ENCODE results near the gene C12orf57. TPM values are rescaled to one million over a fixed set of nuclear protein-coding genes. Genes with fewer than 3 reads are reported as not detected.
A peak's percentile ranks its signal among the peaks of the same experiment; 100 is the strongest.
"Not testable (repeated sequence)": the region's sequence is repeated elsewhere in the genome, so short reads cannot be mapped to it uniquely, and the experiment has no call there.

The C12orf57 gene
- total and polyA plus RNA-seq, 2 donors from 2014 or later, result 175 to 336 TPM

- TF ChIP-seq CTCF (IDR thresholded peaks at IDR 0.05; ENCODE audit: borderline replicate concordance, extremely low read depth, insufficient read depth), result no peak
- Histone ChIP-seq H3K9ac (ENCODE audit: low read length in 3 of 3) (peak overlapping the region in 2 of 3 donors; percentile 92 to 94), H3K4me3 (ENCODE audit: low read length in 3 of 3) (peak overlapping the region in 2 of 3 donors; percentile 89 to 96), H3K27me3 (ENCODE audit: control insufficient read depth, insufficient read depth, low read length) (no peaks in the 10 kb centered on the region), H3K27ac (ENCODE audit: low read depth in 2 of 2, low read length in 2 of 2) (no peak overlapping the region), H3K36me3 (ENCODE audit: control insufficient read depth in 2 of 3, insufficient read depth in 3 of 3, low read length in 3 of 3) (peaks cover 0 to 4% (median 0%) of the 10 kb centered on the region in 3 donors), H3K9me3 (ENCODE audit: control insufficient read depth in 2 of 3, insufficient read depth in 1 of 3, low read length in 3 of 3) (no peaks in the 10 kb centered on the region), H3K4me1 (ENCODE audit: control insufficient read depth in 2 of 3, insufficient read depth in 2 of 3, low read depth in 1 of 3, low read length in 3 of 3) (peaks cover 0 to 11% (median 3%) of the 10 kb centered on the region in 3 donors)
- intact Hi-C loops (cut with DNase I), result no loop called here
- no peak for FAIRE-seq
- DNase-seq, result peak in 1 of 5 donors; percentile 32
These were observed 38.3 kb upstream of the C12orf57 start for GRCh38 chr12:6905414-6906040.

GRCh38 chr12:6908141-6908540 lies 35.7 kb upstream of the C12orf57 start:
- DNase-seq; H3K27me3 ChIP-seq (ENCODE audit: control insufficient read depth, insufficient read depth, low read length); H3K36me3 ChIP-seq (ENCODE audit: control insufficient read depth in 2 of 3, insufficient read depth in 3 of 3, low read length in 3 of 3); H3K9ac ChIP-seq (ENCODE audit: low read length in 3 of 3); H3K9me3 ChIP-seq (ENCODE audit: control insufficient read depth in 2 of 3, insufficient read depth in 1 of 3, low read length in 3 of 3); FAIRE-seq; intact Hi-C loops (cut with DNase I); H3K27ac ChIP-seq (ENCODE audit: low read depth in 2 of 2, low read length in 2 of 2); H3K4me3 ChIP-seq (ENCODE audit: low read length in 3 of 3): not testable (repeated sequence)
- peaks cover 0 to 11% (median 3%) of the 10 kb centered on the region in 3 donors for H3K4me1 ChIP-seq (ENCODE audit: control insufficient read depth in 2 of 3, insufficient read depth in 2 of 3, low read depth in 1 of 3, low read length in 3 of 3)

DNA sequence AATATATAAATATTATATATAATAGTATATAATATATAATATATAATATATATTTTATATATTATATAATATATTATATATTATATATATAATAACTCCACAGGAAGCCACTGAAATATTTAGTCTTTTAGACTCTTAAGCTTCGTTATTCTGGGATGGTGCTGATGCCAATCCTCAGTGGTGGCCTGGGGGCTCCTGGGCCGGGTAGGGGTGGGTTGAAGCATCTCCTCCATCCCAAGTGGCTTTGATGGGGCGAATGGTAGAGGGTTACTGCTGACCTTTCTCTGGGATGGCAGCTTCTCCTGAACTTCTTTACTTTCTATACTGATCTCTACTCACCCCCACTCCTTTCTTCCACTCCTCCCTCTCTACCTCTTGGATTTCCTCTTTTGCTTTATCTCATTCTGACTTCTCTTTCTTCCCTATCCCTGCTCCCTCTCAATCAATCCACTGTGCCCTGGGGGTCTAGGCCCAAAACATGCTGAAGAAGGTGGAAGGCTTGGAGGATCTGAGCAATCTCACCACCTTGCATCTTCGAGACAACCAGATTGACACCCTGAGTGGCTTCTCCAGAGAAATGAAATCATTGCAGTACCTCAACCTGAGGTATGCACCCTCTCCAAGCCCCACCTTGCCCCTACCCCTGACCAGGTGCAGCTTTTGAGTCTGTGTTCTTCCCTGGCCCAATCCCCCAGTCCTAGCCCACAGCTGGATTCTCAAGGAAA lies 34.2 kb upstream of the C12orf57 start:
- H3K36me3 ChIP-seq (ENCODE audit: control insufficient read depth in 2 of 3, insufficient read depth in 3 of 3, low read length in 3 of 3), result peaks cover 0 to 4% (median 0%) of the 10 kb centered on the region in 3 donors
- no peak overlapping the region for H3K27ac ChIP-seq (ENCODE audit: low read depth in 2 of 2, low read length in 2 of 2)
- intact Hi-C loops (cut with DNase I), result no loop called here
- FAIRE-seq (no peak), DNase-seq (no peak)
- H3K27me3 ChIP-seq (ENCODE audit: control insufficient read depth, insufficient read depth, low read length), result no peaks in the 10 kb centered on the region
- H3K9me3 ChIP-seq (ENCODE audit: control insufficient read depth in 2 of 3, insufficient read depth in 1 of 3, low read length in 3 of 3), result no peaks in the 10 kb centered on the region
- H3K4me3 ChIP-seq (ENCODE audit: low read length in 3 of 3), result no peak overlapping the region
- no peak for TF ChIP-seq CTCF (IDR thresholded peaks at IDR 0.05; ENCODE audit: borderline replicate concordance, extremely low read depth, insufficient read depth)
- H3K4me1 ChIP-seq (ENCODE audit: control insufficient read depth in 2 of 3, insufficient read depth in 2 of 3, low read depth in 1 of 3, low read length in 3 of 3), result peaks cover 0 to 10% (median 3%) of the 10 kb centered on the region in 3 donors
- H3K9ac ChIP-seq (ENCODE audit: low read length in 3 of 3), result no peak overlapping the region

DNA sequence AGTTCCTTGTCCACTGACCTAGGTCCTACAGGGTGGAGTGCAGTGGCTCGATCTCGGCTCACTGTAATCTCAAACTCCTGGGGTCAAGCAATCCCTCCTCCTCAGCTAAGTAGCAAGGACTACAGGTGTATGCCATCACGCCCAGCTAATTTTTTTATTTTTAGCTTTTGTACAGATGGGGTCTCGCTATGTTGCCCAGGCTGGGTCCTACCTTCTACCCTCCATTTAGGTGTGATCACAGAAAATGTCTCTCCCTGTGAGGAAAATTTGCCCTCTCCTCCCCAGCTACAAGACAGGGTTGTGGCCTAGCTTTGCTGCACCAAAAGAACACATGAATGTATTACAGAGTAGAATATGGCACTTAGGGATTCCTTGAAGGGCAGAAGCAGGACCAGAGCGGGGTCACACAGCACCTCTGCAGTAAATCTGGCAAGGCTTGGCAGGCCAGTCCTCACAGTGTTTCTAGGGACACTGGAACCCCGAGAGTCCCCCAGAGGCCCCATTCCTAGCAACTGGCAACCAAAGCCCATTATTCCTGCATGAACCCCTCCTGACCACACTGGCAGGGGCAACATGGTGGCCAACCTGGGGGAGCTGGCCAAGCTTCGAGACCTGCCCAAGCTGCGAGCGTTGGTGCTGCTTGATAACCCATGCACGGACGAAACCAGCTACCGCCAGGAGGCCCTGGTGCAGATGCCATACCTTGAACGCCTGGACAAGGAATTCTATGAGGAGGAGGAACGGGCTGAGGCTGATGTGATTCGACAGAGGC lies 31.5 kb upstream of the C12orf57 start:
- Histone ChIP-seq H3K9me3 (ENCODE audit: control insufficient read depth in 2 of 3, insufficient read depth in 1 of 3, low read length in 3 of 3) (no peaks in the 10 kb centered on the region), H3K27ac (ENCODE audit: low read depth in 2 of 2, low read length in 2 of 2) (no peak overlapping the region), H3K4me3 (ENCODE audit: low read length in 3 of 3) (no peak overlapping the region), H3K9ac (ENCODE audit: low read length in 3 of 3) (no peak overlapping the region), H3K4me1 (ENCODE audit: control insufficient read depth in 2 of 3, insufficient read depth in 2 of 3, low read depth in 1 of 3, low read length in 3 of 3) (peaks cover 0 to 6% (median 0%) of the 10 kb centered on the region in 3 donors), H3K27me3 (ENCODE audit: control insufficient read depth, insufficient read depth, low read length) (no peaks in the 10 kb centered on the region), H3K36me3 (ENCODE audit: control insufficient read depth in 2 of 3, insufficient read depth in 3 of 3, low read length in 3 of 3) (no peaks in the 10 kb centered on the region)
- no peak for TF ChIP-seq CTCF (IDR thresholded peaks at IDR 0.05; ENCODE audit: borderline replicate concordance, extremely low read depth, insufficient read depth)
- FAIRE-seq (no peak), DNase-seq (peak in 2 of 5 donors; percentile 32 to 33)
- intact Hi-C loops (cut with DNase I), result no loop called here
